Measurements from ENCODE around the gene GNS. TPM values are rescaled to one million over a fixed set of nuclear protein-coding genes. Genes with fewer than 3 reads are reported as not detected.
A peak's percentile ranks its signal among the peaks of the same experiment; 100 is the strongest.

GNS gene
- total and polyA plus RNA-seq, 2 of the 13 experiments (the other 11 are each of a cell fraction or from before 2014, with no cell fraction given), result 49.8 to 51.0 TPM

DNA sequence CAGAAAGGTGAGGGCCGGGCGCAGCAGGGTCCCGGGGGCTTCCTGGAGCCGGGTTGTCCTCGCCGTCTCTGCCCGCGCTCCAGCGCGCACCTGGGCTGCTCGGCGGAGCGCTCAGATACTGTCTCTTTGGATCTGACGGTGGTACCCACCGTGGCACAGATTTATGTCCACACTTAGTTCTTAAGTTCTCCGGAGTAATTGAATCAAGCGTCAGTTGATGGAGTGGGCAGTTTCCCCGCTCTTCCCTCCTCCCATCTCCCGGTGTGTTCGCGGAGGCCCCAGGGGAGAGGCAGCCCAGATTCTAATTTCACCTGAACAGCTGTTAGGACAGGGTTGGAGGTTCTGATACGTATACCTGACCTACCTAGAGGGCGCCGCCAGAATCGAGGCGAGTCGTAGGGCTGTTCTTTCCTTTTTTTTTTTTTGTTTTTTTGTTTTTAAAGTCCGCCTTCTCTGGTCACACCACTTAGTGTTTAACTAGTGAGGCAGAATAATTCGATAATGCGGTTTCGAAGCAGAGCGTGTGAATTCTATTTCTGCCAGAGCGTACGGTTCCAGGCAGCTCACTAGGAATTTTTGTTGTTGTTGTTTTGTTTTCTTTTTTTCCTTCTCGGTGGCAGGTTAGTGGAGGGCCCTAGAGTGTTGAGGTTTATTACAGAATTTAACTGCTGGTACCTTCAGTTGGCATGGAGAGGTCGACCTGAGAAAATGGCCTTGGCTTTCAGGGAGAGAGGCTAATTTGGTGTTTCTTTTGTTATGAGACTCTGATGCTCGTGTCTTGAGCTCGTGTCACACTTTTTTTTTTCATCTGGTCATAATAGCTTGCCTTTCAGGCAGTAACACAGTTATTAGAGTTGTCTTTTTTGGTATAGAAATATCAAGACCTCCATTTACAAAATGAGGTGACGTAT is 22.3 kb upstream of the GNS start:
- WGBS (ENCODE audit: low lambda C conversion rate), result 8% methylated on average over 26 of the region's 39 CpGs
- Histone ChIP-seq H3K27me3 (ENCODE audit: control insufficient read depth in 1 of 2, insufficient read depth in 2 of 2, low read length in 2 of 2) (peaks cover 2 to 35% of the 10 kb centered on the region in 2 experiments; a peak in 4 of 5 replicates), H3K4me1 (ENCODE audit: insufficient read depth, low read length) (peaks cover 28% of the 10 kb centered on the region), H3K9ac (ENCODE audit: insufficient read depth, low read depth, low read length) (no peak overlapping the region), H3K36me3 (replicated peaks in 1 of 2; ENCODE audit: control insufficient read depth in 1 of 2, insufficient read depth in 2 of 2, low read length in 2 of 2) (no peaks in the 10 kb centered on the region), H3K9me3 (ENCODE audit: low read length) (no peaks in the 10 kb centered on the region), H3K79me2 (ENCODE audit: insufficient read depth, low read length) (no peaks in the 10 kb centered on the region), H4K20me1 (ENCODE audit: insufficient read depth, low read length) (no peaks in the 10 kb centered on the region), H3K27ac (ENCODE audit: extremely low read length, insufficient read depth, low read length) (no peak overlapping the region), H3K4me3 (replicated peaks in 1 of 3; ENCODE audit: insufficient read depth in 1 of 3, low read depth in 2 of 3, low read length in 3 of 3) (peak overlapping the region in 2 of 3 experiments; percentile 6 to 58; a peak in 3 of 6 replicates), H3K4me2 (ENCODE audit: low read depth, low read length) (peak overlapping the region; percentile 74), H2AFZ (ENCODE audit: low read length) (no peak overlapping the region)
- in situ Hi-C loops (cut with HindIII; ENCODE audit: extremely low pct_ligation_motif_present, low pct_unique_long_range_greater_than_20kb), result no loop called here
- peak; percentile 15 for FAIRE-seq
- CTCF ChIA-PET (ENCODE audit: low intra/inter-chr PET ratio, low total read pairs), result no interaction called here
- DNase-seq (ENCODE audit: low spot score), result no peak
- POLR2A ChIA-PET, result interaction anchor here (1.3 kb wide), 1 partner anchor 15 kb away, joined by 3 read pairs; no protein-coding TSS in a partner anchor
- no TSS peak for BruUV-seq (replicated peaks)
- peak; percentile 39 for ATAC-seq
- intact Hi-C loops (cut with micrococcal nuclease; ENCODE audit: unreplicated experiment), result no loop called here
- TF ChIP-seq ZNF552 (CRISPR knock-in tag; IDR thresholded peaks at IDR 0.05; ENCODE audit: borderline replicate concordance) (no peak), EHMT2 (IDR thresholded peaks at IDR 0.05; ENCODE audit: borderline replicate concordance, low read depth, low read length) (no peak), CBX2 (IDR thresholded peaks at IDR 0.05; ENCODE audit: low read depth, low read length) (peak; percentile 87), CBX2 (CRISPR knock-in tag; IDR thresholded peaks at IDR 0.05; ENCODE audit: low read depth) (no peak), TCF12 (IDR thresholded peaks at IDR 0.05) (no peak), TCF12 (CRISPR knock-in tag; IDR thresholded peaks at IDR 0.05) (no peak), ZNF496 (CRISPR knock-in tag; IDR thresholded peaks at IDR 0.05; ENCODE audit: insufficient replicate concordance) (no peak), STAG1 (CRISPR knock-in tag; IDR thresholded peaks at IDR 0.05) (no peak), LCORL (IDR thresholded peaks at IDR 0.05) (no peak), LCORL (CRISPR knock-in tag; IDR thresholded peaks at IDR 0.05) (no peak), ZNF446 (CRISPR knock-in tag; IDR thresholded peaks at IDR 0.05) (no peak), EZH2 (conservative IDR thresholded peaks at IDR 0.05; ENCODE audit: low read depth, low read length) (peak; percentile 90), ZFX (CRISPR knock-in tag; IDR thresholded peaks at IDR 0.05; ENCODE audit: low read depth) (no peak), SKI (IDR thresholded peaks at IDR 0.05; ENCODE audit: partially characterized antibody) (no peak), FOXA3 (CRISPR knock-in tag; IDR thresholded peaks at IDR 0.05) (no peak)
- TF ChIP-seq, protein P1, sequence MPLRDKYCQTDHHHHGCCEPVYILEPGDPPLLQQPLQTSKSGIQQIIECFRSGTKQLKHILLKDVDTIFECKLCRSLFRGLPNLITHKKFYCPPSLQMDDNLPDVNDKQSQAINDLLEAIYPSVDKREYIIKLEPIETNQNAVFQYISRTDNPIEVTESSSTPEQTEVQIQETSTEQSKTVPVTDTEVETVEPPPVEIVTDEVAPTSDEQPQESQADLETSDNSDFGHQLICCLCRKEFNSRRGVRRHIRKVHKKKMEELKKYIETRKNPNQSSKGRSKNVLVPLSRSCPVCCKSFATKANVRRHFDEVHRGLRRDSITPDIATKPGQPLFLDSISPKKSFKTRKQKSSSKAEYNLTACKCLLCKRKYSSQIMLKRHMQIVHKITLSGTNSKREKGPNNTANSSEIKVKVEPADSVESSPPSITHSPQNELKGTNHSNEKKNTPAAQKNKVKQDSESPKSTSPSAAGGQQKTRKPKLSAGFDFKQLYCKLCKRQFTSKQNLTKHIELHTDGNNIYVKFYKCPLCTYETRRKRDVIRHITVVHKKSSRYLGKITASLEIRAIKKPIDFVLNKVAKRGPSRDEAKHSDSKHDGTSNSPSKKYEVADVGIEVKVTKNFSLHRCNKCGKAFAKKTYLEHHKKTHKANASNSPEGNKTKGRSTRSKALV (CRISPR knock-in tag; IDR thresholded peaks at IDR 0.05), result peak; percentile 53; the same call in 1 of the 2 replicates
- TF ChIP-seq, protein P2, sequence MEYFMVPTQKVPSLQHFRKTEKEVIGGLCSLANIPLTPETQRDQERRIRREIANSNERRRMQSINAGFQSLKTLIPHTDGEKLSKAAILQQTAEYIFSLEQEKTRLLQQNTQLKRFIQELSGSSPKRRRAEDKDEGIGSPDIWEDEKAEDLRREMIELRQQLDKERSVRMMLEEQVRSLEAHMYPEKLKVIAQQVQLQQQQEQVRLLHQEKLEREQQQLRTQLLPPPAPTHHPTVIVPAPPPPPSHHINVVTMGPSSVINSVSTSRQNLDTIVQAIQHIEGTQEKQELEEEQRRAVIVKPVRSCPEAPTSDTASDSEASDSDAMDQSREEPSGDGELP (IDR thresholded peaks at IDR 0.05; ENCODE audit: borderline replicate concordance, low read depth), result peak; percentile 9; the same call in 1 of the 2 replicates

Measured in HepG2 (cell line).